Gastrocnemius medialis (tissue), 4 donors: Measurements from ENCODE around the gene PEA15.
A peak's percentile ranks its signal among the peaks of the same experiment; 100 is the strongest.

Experiments used
- CTCF ChIP-seq, 5 experiments: fragments of 450-650 bp in 3 of 5; fragments of 200-600 bp in 2 of 5; sonication (generic) in 2 of 5; IDR thresholded peaks in 4 of 5; conservative IDR thresholded peaks in 1 of 5; 1 replicate in 4 of 5; 2 replicates in 1 of 5; pipeline ENCODE4 v1.5.1; 2016 to 2019; ENCODE audit warnings: antibody characterized with exemption in 5 of 5, mild to moderate bottlenecking in 3 of 5, moderate library complexity in 3 of 5
- POLR2A ChIP-seq, 2 donors: fragments of 450-650 bp; IDR thresholded peaks; one replicate each; pipeline ENCODE4 v1.6.1; 2017; ENCODE audit warnings: antibody characterized with exemption in 2 of 2, mild to moderate bottlenecking in 2 of 2, moderate library complexity in 2 of 2

GRCh38 chr1:160189649-160190625 is 15.2 kb upstream of the PEA15 start, which contains the start of gene CASQ1:
- TF ChIP-seq CTCF (IDR thresholded peaks at IDR 0.05 in 4 of 5, conservative IDR thresholded peaks at IDR 0.05 in 1 of 5) = no peak
- peak in 1 of 2 donors; percentile 64 for TF ChIP-seq POLR2A (IDR thresholded peaks at IDR 0.05)
